NCI-H187 treated with DMSO at 0.1 percent for 48 hours (cell line): ENCODE measurements around the gene PFKP.
A peak's percentile ranks its signal among the peaks of the same experiment; 100 is the strongest.

Experiments
- DNase-seq: peaks from one replicate; lab custom pipeline; 2025; lab: John Stamatoyannopoulos, UW

PFKP gene

GRCh38 chr10:3067118-3067858, at the start of gene PFKP:
PFKP (plus strand) TSS chr10:3067548; CDS start chr10:3067596, 48 bp downstream.
- DNase-seq, result no peak

DNA sequence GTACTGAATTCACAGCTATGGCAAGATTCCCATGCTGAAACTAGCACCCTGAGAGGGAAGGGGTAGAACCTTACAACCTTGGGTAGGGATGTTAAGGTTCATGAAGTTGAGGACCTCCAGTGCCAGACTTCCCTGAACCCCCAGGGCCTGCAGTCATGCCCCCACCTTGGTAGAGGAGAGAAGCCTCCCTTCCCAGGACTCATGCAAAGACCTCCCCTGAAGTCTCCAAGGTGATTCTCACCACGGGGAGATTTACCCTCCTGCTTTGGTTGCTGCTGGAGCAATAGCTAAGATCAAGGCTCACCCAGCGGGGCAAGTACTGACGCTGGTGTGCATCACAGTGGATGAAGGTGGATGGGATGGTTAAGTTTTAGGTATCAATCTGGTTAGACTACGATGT, 49.1 kb upstream of the PFKP start:
- no peak for DNase-seq

DNA sequence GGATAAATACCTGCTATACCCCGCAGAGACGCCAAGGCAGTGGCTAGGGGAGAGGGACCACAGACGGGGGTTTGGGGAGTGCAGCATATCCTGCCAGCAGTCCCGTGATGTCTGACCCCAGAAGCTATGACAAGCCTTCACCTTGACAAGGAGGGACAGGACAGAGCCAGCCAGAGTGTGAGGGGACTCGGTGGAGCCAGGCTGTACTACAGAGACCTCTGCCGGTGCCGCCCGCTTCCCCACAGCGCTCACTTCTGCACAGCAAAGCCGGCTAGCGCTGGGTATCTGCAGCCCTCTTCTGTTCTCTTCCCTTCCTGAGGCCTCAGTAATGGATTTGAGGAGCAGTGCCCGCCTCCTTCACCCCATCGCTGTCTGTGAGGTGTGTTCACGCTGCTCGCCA, 47.0 kb upstream of the PFKP start:
- DNase-seq, result no peak

DNA sequence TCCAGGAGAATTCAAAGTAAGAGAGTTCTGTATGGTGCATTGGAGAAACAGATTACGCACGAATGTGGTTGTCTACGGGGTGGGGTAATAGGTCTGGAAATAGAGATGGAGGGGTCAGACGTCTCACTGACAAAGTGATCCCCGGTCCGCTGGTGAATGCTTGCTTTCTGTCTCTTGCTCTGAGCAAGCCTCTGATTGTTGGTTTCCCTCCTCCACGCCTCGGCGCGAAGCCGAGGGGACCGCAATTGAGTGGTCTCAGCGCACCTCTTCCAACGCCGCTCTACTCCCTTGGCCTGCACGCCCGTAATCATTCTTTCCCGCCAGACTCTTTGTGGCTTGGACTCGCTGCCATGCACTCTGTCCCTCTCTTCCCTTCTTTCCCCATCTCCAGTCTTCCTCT, 46.5 kb upstream of the PFKP start:
- no peak for DNase-seq

GRCh38 chr10:3022027-3022426, 45.3 kb upstream of the PFKP start:
- no peak for DNase-seq

DNA sequence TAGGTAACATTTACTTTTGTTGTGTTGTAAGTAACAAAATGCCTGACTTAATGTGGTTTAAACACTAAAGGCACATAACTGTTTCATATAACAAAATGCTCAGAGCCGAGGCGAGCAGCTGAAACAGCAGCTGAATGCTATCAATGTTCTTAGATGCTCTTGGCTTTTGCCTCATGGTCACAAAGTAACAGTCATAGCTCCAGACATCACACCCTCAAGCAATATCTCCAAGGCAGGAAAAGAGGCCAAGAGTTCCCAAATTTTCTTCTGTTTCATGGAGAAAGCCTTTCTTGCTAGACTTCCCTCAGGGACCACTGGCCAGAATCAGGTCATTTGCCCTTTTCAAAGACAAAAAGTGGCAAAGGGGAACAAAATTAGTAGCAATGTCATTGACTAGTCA, 43.5 kb upstream of the PFKP start:
- DNase-seq, result no peak

- no peak for DNase-seq
These were observed 42.2 kb upstream of the PFKP start for GRCh38 chr10:3025026-3025683.

DNA sequence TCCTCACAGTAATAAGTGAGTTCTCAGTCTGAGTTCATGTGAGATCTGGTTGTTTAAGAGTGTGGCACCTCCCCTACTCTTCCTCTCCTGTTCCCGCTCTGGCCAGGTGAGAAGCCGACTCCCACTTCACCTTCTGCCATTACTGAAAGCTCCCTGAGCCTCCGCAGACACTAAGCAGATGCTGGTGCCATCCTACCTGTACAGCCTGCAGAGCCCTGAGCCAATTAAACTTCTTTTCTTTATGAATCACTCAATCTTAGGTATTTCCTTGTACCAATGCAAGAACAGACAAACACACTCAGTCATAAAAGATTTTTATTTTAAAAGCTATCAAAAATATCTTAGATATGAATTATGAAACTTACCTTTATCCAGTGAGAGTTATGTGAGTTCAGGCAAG, 39.5 kb upstream of the PFKP start:
- no peak for DNase-seq

- no peak for DNase-seq
These were observed 38.9 kb upstream of the PFKP start for GRCh38 chr10:3028441-3028840.

DNA sequence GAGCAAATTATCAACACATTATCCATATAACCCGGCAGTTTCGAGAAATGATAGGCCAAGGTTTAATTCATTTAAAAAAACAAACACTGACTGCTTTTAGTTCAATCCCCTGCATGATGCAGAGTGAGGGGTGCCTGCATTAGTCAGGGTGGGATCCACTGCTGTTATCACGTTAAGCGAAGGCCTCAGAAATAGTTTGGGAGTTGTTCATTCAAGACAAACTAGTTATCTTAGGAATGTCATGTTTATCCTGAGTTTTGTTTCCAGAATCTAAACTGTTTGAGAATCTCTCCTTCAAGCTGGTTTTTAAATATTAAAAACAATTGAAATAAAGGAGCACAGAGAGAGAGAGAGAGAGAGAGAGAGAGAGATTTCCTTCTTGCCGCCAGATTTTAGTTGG, 36.6 kb upstream of the PFKP start:
- no peak for DNase-seq

- DNase-seq, result no peak
These were observed 35.9 kb upstream of the PFKP start for GRCh38 chr10:3031490-3031889.

DNA sequence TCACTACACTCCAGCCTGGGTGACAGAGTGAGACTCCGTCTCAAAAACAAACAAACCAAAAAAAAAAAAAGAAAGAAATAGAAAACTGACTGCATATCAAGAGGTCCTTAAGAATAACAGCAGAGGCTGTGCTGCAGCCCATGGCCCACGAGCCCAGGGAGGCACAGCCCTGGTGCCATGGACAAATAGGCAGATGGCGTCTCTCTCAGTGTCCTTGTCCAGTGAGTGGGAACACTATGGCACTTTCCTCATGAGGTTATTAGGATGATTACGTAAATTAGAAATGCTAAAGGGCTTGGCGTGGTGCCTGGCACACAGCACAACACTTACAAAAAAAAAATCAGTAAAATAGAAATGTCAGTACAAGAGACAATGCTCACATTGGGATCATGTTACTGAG, 33.4 kb upstream of the PFKP start:
- DNase-seq, result no peak

GRCh38 chr10:3034616-3035015, 32.7 kb upstream of the PFKP start:
- no peak for DNase-seq

DNA sequence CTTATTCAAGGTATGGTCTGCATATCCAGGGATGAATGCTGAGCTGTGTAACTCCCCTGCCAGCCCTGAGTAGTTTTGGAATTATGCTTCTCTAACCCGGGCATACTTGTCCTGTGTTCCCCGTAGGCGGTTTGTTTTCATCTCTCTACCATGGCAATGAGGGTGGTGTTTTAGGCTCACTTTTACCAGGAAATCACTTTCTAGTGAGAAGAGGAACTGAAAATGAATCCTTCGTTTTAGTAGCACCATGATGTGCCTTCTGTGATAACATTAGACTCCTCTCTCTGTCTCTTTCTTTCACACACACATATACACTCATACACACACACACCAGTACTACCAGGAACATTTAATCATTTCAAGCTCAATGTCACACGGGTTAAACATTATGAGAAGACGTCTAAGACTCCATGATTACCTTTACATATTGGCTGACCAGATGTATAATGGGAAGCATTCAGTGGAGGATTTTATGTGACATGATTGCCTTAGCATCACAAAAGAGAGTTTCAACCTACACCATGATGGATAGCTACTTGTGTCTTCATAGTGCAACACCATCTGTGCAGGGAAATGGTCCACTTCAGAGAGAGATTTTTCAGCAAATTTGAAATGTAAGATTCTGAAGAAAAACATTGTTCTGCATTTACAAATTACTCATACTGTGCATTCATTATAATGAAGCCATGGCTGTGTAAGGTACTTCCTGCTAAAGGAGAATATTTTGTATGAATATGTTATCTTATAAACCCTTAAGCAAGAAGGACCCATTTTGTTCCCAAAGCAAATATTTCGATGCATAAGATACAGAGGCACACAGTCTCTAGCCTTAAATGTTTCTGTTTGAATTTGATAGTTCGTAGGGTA, 31.0 kb upstream of the PFKP start:
- DNase-seq, result no peak

- no peak for DNase-seq
These were observed 30.2 kb upstream of the PFKP start for GRCh38 chr10:3037182-3037581.

GRCh38 chr10:3040069-3040468, 27.3 kb upstream of the PFKP start:
- no peak for DNase-seq

GRCh38 chr10:3042589-3042988, 24.8 kb upstream of the PFKP start:
- no peak for DNase-seq

- DNase-seq, result peak; percentile 39
These were observed 23.6 kb upstream of the PFKP start for GRCh38 chr10:3043512-3044368.

GRCh38 chr10:3045471-3046209, 21.7 kb upstream of the PFKP start:
- no peak for DNase-seq

GRCh38 chr10:3046210-3046779, 21.1 kb upstream of the PFKP start:
- DNase-seq, result no peak
